ENCODE results near the gene RGSL1. TPM values are rescaled to one million over a fixed set of nuclear protein-coding genes. Genes with fewer than 3 reads are reported as not detected.
"Not testable (repeated sequence)": the region's sequence is repeated elsewhere in the genome, so short reads cannot be mapped to it uniquely, and the experiment has no call there.

RGSL1 gene
- total RNA-seq, 1 donor from 2014 or later = not detected

- Mint-ChIP-seq H3K4me1 (peaks cover 10% of the 10 kb centered on the region), H3K9me3 (no peaks in the 10 kb centered on the region), H3K27me3 (peaks cover 15% of the 10 kb centered on the region), H3K36me3 (ENCODE audit: low read depth) (no peaks in the 10 kb centered on the region), H3K4me3 (peak overlapping the region; percentile 22), H3K27ac (peak overlapping the region; percentile 42)
- peak; percentile 86 for DNase-seq
- intact Hi-C loops (cut with micrococcal nuclease) = no loop called here
Observed at GRCh38 chr1:182430263-182431068, 19.5 kb upstream of the RGSL1 start.

GRCh38 chr1:182431278-182431677, 18.7 kb upstream of the RGSL1 start:
- H3K9me3 Mint-ChIP-seq = no peaks in the 10 kb centered on the region
- DNase-seq = no peak
- H3K36me3 Mint-ChIP-seq (ENCODE audit: low read depth) = no peaks in the 10 kb centered on the region
- peaks cover 10% of the 10 kb centered on the region for H3K4me1 Mint-ChIP-seq
- H3K27me3 Mint-ChIP-seq = peaks cover 15% of the 10 kb centered on the region
- no peak overlapping the region for H3K27ac Mint-ChIP-seq
- intact Hi-C loops (cut with micrococcal nuclease) = no loop called here
- no peak overlapping the region for H3K4me3 Mint-ChIP-seq

- Mint-ChIP-seq H3K27ac (no peak overlapping the region), H3K4me1 (peaks cover 10% of the 10 kb centered on the region), H3K36me3 (ENCODE audit: low read depth) (no peaks in the 10 kb centered on the region), H3K9me3 (peaks cover 6% of the 10 kb centered on the region), H3K4me3 (no peak overlapping the region), H3K27me3 (peaks cover 21% of the 10 kb centered on the region)
- intact Hi-C loops (cut with micrococcal nuclease) = no loop called here
- DNase-seq = no peak
Observed at GRCh38 chr1:182433580-182433979, 16.4 kb upstream of the RGSL1 start.

- Mint-ChIP-seq H3K27ac (no peak overlapping the region), H3K27me3 (peaks cover 15% of the 10 kb centered on the region), H3K4me1 (no peaks in the 10 kb centered on the region), H3K4me3 (no peak overlapping the region), H3K36me3 (ENCODE audit: low read depth) (no peaks in the 10 kb centered on the region), H3K9me3 (peaks cover 6% of the 10 kb centered on the region)
- intact Hi-C loops (cut with micrococcal nuclease) = no loop called here
- no peak for DNase-seq
Observed at GRCh38 chr1:182438326-182438725, 11.6 kb upstream of the RGSL1 start.

- H3K4me3 Mint-ChIP-seq = no peak overlapping the region
- no peak overlapping the region for H3K27ac Mint-ChIP-seq
- H3K27me3 Mint-ChIP-seq = peaks cover 6% of the 10 kb centered on the region
- no peaks in the 10 kb centered on the region for H3K36me3 Mint-ChIP-seq (ENCODE audit: low read depth)
- H3K4me1 Mint-ChIP-seq = peaks cover 5% of the 10 kb centered on the region
- peaks cover 6% of the 10 kb centered on the region for H3K9me3 Mint-ChIP-seq
- DNase-seq = no peak
- intact Hi-C loops (cut with micrococcal nuclease) = no loop called here
Observed at GRCh38 chr1:182441719-182442118, 8.2 kb upstream of the RGSL1 start.

- Mint-ChIP-seq H3K27me3 (peaks cover 5% of the 10 kb centered on the region), H3K4me1 (peaks cover 5% of the 10 kb centered on the region), H3K36me3 (ENCODE audit: low read depth) (no peaks in the 10 kb centered on the region), H3K9me3 (peaks cover 6% of the 10 kb centered on the region), H3K27ac (no peak overlapping the region), H3K4me3 (no peak overlapping the region)
- no peak for DNase-seq
- intact Hi-C loops (cut with micrococcal nuclease) = no loop called here
Observed at GRCh38 chr1:182442333-182442732, 7.6 kb upstream of the RGSL1 start.

GRCh38 chr1:182444497-182444896, 5.4 kb upstream of the RGSL1 start:
- H3K4me3 Mint-ChIP-seq = no peak overlapping the region

GRCh38 chr1:182446033-182446669, 3.8 kb upstream of the RGSL1 start:
- no peak overlapping the region for H3K27ac Mint-ChIP-seq
- peaks cover 6% of the 10 kb centered on the region for H3K27me3 Mint-ChIP-seq
- H3K36me3 Mint-ChIP-seq (ENCODE audit: low read depth) = no peaks in the 10 kb centered on the region
- peak; percentile 79 for DNase-seq
- peaks cover 5% of the 10 kb centered on the region for H3K4me1 Mint-ChIP-seq
- H3K4me3 Mint-ChIP-seq = no peak overlapping the region
- intact Hi-C loops (cut with micrococcal nuclease) = loop anchor here (1.0 to 2.0 kb wide), 2 partner anchors 149 to 338 kb away; no protein-coding TSS in a partner anchor
- H3K9me3 Mint-ChIP-seq = no peaks in the 10 kb centered on the region

More at GRCh38 chr1:182444497-182444896, 5.4 kb upstream of the RGSL1 start:
- no peak for DNase-seq
- intact Hi-C loops (cut with micrococcal nuclease) = no loop called here
- no peaks in the 10 kb centered on the region for H3K9me3 Mint-ChIP-seq
- peaks cover 5% of the 10 kb centered on the region for H3K4me1 Mint-ChIP-seq
- H3K27ac Mint-ChIP-seq = no peak overlapping the region
- H3K36me3 Mint-ChIP-seq (ENCODE audit: low read depth) = no peaks in the 10 kb centered on the region
- peaks cover 3% of the 10 kb centered on the region for H3K27me3 Mint-ChIP-seq

GRCh38 chr1:182447124-182447523, 2.8 kb upstream of the RGSL1 start:
- not testable (repeated sequence) for H3K4me1 Mint-ChIP-seq; H3K4me3 Mint-ChIP-seq; H3K27me3 Mint-ChIP-seq; H3K9me3 Mint-ChIP-seq; H3K36me3 Mint-ChIP-seq (ENCODE audit: low read depth); H3K27ac Mint-ChIP-seq; DNase-seq
- intact Hi-C loops (cut with micrococcal nuclease) = loop anchor here (2.0 kb wide), 1 partner anchor 148 kb away; no protein-coding TSS in a partner anchor

GRCh38 chr1:182447660-182448059, 2.3 kb upstream of the RGSL1 start:
- H3K4me1 Mint-ChIP-seq = peaks cover 8% of the 10 kb centered on the region
- H3K27me3 Mint-ChIP-seq = peaks cover 6% of the 10 kb centered on the region
- intact Hi-C loops (cut with micrococcal nuclease) = loop anchor here (2.0 kb wide), 1 partner anchor 147 kb away; no protein-coding TSS in a partner anchor
- no peaks in the 10 kb centered on the region for H3K9me3 Mint-ChIP-seq
- H3K4me3 Mint-ChIP-seq = no peak overlapping the region
- no peak for DNase-seq
- no peaks in the 10 kb centered on the region for H3K36me3 Mint-ChIP-seq (ENCODE audit: low read depth)
- no peak overlapping the region for H3K27ac Mint-ChIP-seq

GRCh38 chr1:182453631-182454030, 3.7 kb downstream of the RGSL1 start:
- H3K36me3 Mint-ChIP-seq (ENCODE audit: low read depth) = no peaks in the 10 kb centered on the region
- no peaks in the 10 kb centered on the region for H3K9me3 Mint-ChIP-seq
- intact Hi-C loops (cut with micrococcal nuclease) = no loop called here
- no peak overlapping the region for H3K27ac Mint-ChIP-seq
- H3K4me3 Mint-ChIP-seq = no peak overlapping the region
- no peak for DNase-seq
- H3K4me1 Mint-ChIP-seq = peaks cover 2% of the 10 kb centered on the region
- H3K27me3 Mint-ChIP-seq = peaks cover 12% of the 10 kb centered on the region

GRCh38 chr1:182457844-182458243, 7.9 kb downstream of the RGSL1 start:
- H3K4me3 Mint-ChIP-seq = no peak overlapping the region
- H3K4me1 Mint-ChIP-seq = no peaks in the 10 kb centered on the region
- no peaks in the 10 kb centered on the region for H3K36me3 Mint-ChIP-seq (ENCODE audit: low read depth)
- intact Hi-C loops (cut with micrococcal nuclease) = no loop called here
- peak; percentile 13 for DNase-seq
- no peaks in the 10 kb centered on the region for H3K9me3 Mint-ChIP-seq
- H3K27me3 Mint-ChIP-seq = peaks cover 31% of the 10 kb centered on the region
- no peak overlapping the region for H3K27ac Mint-ChIP-seq

GRCh38 chr1:182459949-182460348, 10.0 kb downstream of the RGSL1 start:
- Mint-ChIP-seq H3K27me3 (peaks cover 30% of the 10 kb centered on the region), H3K36me3 (ENCODE audit: low read depth) (no peaks in the 10 kb centered on the region), H3K27ac (no peak overlapping the region)

GRCh38 chr1:182460550-182460951, 10.6 kb downstream of the RGSL1 start:
- no peaks in the 10 kb centered on the region for H3K9me3 Mint-ChIP-seq
- H3K36me3 Mint-ChIP-seq (ENCODE audit: low read depth) = no peaks in the 10 kb centered on the region
- H3K4me3 Mint-ChIP-seq = no peak overlapping the region
- peak; percentile 30 for DNase-seq
- H3K4me1 Mint-ChIP-seq = no peaks in the 10 kb centered on the region
- no peak overlapping the region for H3K27ac Mint-ChIP-seq
- intact Hi-C loops (cut with micrococcal nuclease) = no loop called here
- H3K27me3 Mint-ChIP-seq = peaks cover 29% of the 10 kb centered on the region

More at GRCh38 chr1:182459949-182460348, 10.0 kb downstream of the RGSL1 start:
- Mint-ChIP-seq H3K4me1 (no peaks in the 10 kb centered on the region), H3K9me3 (no peaks in the 10 kb centered on the region), H3K4me3 (no peak overlapping the region)
- DNase-seq = no peak
- intact Hi-C loops (cut with micrococcal nuclease) = no loop called here

Data from activated CD4-positive, alpha-beta T cell treated with anti-CD3 and anti-CD28 coated beads, Interleukin-2, amount 10 ng/mL, durations not matched to agents 24 days and 14 days (primary cell).